ENCODE measurements around the gene GPBAR1. TPM values are rescaled to one million over a fixed set of nuclear protein-coding genes. Genes with fewer than 3 reads are reported as not detected.

GPBAR1 gene
- total and polyA plus RNA-seq, 7 donors, result 0.24 to 0.74 (median 0.45) TPM

DNA sequence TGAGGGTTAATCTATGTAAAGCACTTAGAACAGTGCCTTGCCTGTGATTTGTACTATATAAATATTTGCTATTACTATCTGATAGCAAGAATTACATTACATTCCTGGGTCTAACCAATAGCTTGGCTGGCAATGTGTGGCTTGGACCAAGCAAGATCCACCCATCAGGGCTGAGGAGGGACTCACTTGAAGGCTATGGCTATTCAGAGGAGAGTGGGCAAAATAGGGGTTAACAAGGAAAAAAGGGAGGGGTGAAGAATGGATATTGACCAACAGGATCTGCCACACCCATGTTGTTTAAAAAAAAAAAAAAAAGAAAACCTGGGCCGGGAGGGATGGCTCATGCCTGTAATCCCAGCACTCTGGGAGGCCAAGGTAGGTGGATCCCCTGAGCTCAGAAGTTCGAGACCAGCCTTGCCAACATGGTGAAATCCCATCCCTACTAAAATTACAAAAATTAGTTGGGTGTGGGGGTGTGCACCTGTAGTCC, 51.5 kb downstream of the GPBAR1 start:
- DNase-seq (no peak), ATAC-seq (no peak)
- TF ChIP-seq, protein P1, sequence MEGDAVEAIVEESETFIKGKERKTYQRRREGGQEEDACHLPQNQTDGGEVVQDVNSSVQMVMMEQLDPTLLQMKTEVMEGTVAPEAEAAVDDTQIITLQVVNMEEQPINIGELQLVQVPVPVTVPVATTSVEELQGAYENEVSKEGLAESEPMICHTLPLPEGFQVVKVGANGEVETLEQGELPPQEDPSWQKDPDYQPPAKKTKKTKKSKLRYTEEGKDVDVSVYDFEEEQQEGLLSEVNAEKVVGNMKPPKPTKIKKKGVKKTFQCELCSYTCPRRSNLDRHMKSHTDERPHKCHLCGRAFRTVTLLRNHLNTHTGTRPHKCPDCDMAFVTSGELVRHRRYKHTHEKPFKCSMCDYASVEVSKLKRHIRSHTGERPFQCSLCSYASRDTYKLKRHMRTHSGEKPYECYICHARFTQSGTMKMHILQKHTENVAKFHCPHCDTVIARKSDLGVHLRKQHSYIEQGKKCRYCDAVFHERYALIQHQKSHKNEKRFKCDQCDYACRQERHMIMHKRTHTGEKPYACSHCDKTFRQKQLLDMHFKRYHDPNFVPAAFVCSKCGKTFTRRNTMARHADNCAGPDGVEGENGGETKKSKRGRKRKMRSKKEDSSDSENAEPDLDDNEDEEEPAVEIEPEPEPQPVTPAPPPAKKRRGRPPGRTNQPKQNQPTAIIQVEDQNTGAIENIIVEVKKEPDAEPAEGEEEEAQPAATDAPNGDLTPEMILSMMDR (IDR thresholded peaks at IDR 0.05), result no peak
- H3K4me1 ChIP-seq, result no peaks in the 10 kb centered on the region
- intact Hi-C loops (cut with DNase I), result no loop called here
- no peak overlapping the region for H3K4me3 ChIP-seq
- 62 to 100% (median 68%) methylated on average over 1 to 2 of the region's 2 CpGs for WGBS, 3 donors
- no peaks in the 10 kb centered on the region for H3K36me3 ChIP-seq (ENCODE audit: insufficient read depth in 1 of 2, low read depth in 1 of 2)
- H3K27me3 ChIP-seq (ENCODE audit: insufficient read depth in 3 of 3, low read length in 2 of 3), result no peaks in the 10 kb centered on the region
- H3K27ac ChIP-seq, result no peak overlapping the region
- H3K9me3 ChIP-seq, result no peaks in the 10 kb centered on the region

DNA sequence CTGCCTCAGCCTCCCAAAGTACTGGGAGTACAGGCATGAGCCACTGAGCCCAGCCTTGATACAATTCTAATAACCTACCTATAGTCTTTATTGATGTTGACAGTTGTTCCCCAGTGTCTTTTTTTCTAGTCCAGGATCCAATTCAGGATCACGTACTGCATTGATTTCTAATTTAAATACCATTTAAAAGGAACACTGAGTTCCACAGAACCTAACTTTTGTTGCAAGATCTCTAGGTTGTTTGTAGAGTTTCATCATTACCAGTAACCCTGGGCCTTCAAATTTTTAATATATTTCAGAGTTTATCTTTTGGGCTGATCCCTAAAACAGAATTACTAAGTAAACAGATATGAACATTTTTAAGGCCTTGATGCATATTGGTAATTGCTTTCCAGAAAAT, 52.5 kb downstream of the GPBAR1 start:
- no peak for DNase-seq
- WGBS, 3 donors, result 85 to 92% (median 92%) methylated on average over 1 of the region's 1 CpG
- H3K4me1 ChIP-seq, result no peaks in the 10 kb centered on the region

More for the DNA sequence above, 52.5 kb downstream of the GPBAR1 start:
- Histone ChIP-seq H3K27ac (no peak overlapping the region), H3K4me3 (no peak overlapping the region), H3K9me3 (no peaks in the 10 kb centered on the region), H3K36me3 (ENCODE audit: insufficient read depth in 1 of 2, low read depth in 1 of 2) (no peaks in the 10 kb centered on the region), H3K27me3 (ENCODE audit: insufficient read depth in 3 of 3, low read length in 2 of 3) (no peaks in the 10 kb centered on the region)
- intact Hi-C loops (cut with DNase I), result no loop called here
- no peak for ATAC-seq
- TF ChIP-seq, protein P1 (IDR thresholded peaks at IDR 0.05), result no peak

Other genes starting within 250 kb of the GPBAR1 start
- gene RUFY4, start 191.8 kb upstream of the GPBAR1 start, total RNA-seq, result not detected
- gene RUFY4, start 191.8 kb upstream of the GPBAR1 start, polyA plus RNA-seq, result under 1 TPM in 2 of 3 donors, not detected in 1; 0.01 to 0.03 TPM
- gene CXCR2, start 135.0 kb upstream of the GPBAR1 start, total RNA-seq, result 1 to 10 TPM in 2 of 4 donors, under 1 TPM in 2; 0.62 to 1.3 (median 0.98) TPM
- gene CXCR2, start 135.0 kb upstream of the GPBAR1 start, polyA plus RNA-seq, result under 1 TPM in 2 of 3 donors, not detected in 1; 0.03 to 0.09 TPM
- gene CXCR1, start 94.1 kb upstream of the GPBAR1 start, total RNA-seq, result under 1 TPM; 0.28 to 0.96 (median 0.74) TPM
- under 1 TPM in 1 of 3 donors, not detected in 2; 0.10 TPM for gene CXCR1, start 94.1 kb upstream of the GPBAR1 start, polyA plus RNA-seq
- gene ARPC2, start 43.8 kb upstream of the GPBAR1 start, total RNA-seq, result 100 to 1,000 TPM; 150 to 218 (median 188) TPM
- gene ARPC2, start 43.8 kb upstream of the GPBAR1 start, polyA plus RNA-seq, result 100 to 1,000 TPM; 170 to 274 (median 244) TPM
- 10 to 100 TPM; 52.7 to 70.6 (median 62.5) TPM for gene AAMP, start 9.1 kb downstream of the GPBAR1 start, total RNA-seq
- 100 to 1,000 TPM in 2 of 3 donors, 10 to 100 TPM in 1; 73.8 to 120 (median 115) TPM for gene AAMP, start 9.1 kb downstream of the GPBAR1 start, polyA plus RNA-seq
- gene PNKD, start 9.5 kb downstream of the GPBAR1 start, total RNA-seq, result 10 to 100 TPM; 31.5 to 54.5 (median 41.0) TPM
- gene PNKD, start 9.5 kb downstream of the GPBAR1 start, polyA plus RNA-seq, result 10 to 100 TPM; 55.6 to 86.9 (median 68.1) TPM
- gene TMBIM1, start 31.5 kb downstream of the GPBAR1 start, total RNA-seq, result 100 to 1,000 TPM; 152 to 197 (median 157) TPM
- gene TMBIM1, start 31.5 kb downstream of the GPBAR1 start, polyA plus RNA-seq, result 100 to 1,000 TPM; 167 to 264 (median 228) TPM
- not detected for gene CATIP, start 95.8 kb downstream of the GPBAR1 start, total RNA-seq
- gene CATIP, start 95.8 kb downstream of the GPBAR1 start, polyA plus RNA-seq, result not detected
- 1 to 10 TPM; 2.1 to 3.9 (median 2.8) TPM for gene SLC11A1, start 121.3 kb downstream of the GPBAR1 start, total RNA-seq
- gene SLC11A1, start 121.3 kb downstream of the GPBAR1 start, polyA plus RNA-seq, result 1 to 10 TPM in 2 of 3 donors, under 1 TPM in 1; 0.96 to 2.2 (median 1.9) TPM
- gene CTDSP1, start 138.9 kb downstream of the GPBAR1 start, total RNA-seq, result 10 to 100 TPM; 57.2 to 73.0 (median 63.9) TPM
- 10 to 100 TPM; 55.6 to 62.9 (median 57.4) TPM for gene CTDSP1, start 138.9 kb downstream of the GPBAR1 start, polyA plus RNA-seq
- gene VIL1, start 158.1 kb downstream of the GPBAR1 start, total RNA-seq, result not detected
- gene VIL1, start 158.1 kb downstream of the GPBAR1 start, polyA plus RNA-seq, result under 1 TPM; 0.08 to 0.10 (median 0.10) TPM

Data from psoas muscle (tissue), 8 donors.